ENCODE results near the gene XRCC4.
"Not testable (repeated sequence)": the region's sequence is repeated elsewhere in the genome, so short reads cannot be mapped to it uniquely, and the experiment has no call there.

XRCC4 gene

DNA sequence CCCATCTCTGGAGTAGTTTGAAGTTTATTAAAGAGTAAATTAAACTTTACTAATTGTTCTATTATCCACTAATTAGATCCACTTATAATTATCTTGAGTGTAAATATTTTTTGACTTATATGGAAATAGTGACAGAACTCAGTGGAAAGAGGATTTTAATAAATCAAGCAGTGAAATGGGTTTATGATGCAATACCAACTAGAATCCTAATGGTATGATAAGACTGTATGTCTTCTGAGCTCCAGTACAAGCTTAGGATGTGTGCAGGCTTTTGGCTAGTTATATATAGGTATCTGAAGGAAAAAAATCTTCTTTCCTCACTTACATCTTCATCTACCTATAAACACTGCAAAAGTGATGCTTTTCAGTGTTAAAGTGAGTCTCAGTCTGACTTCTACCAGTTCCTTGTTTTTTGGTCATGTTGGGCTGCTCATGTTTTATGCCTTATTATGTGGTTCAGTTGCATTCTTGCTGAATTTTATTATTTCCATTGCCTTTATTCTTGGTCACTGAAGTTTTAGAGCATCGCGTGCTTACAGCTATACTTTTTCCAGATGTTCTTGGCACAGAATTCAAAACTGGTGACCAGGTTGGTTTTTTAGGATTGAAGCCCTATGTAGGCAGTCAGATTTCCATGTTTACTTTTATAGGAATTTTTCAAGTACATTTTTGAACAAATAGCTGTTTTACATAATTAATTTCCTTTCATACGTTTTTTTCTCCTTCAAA lies 30.5 kb downstream of the XRCC4 start:
- in situ Hi-C loops (cut with MboI; ENCODE audit: low sequenced_read_pairs) = no loop called here

GRCh38 chr5:83109380-83109779 lies 32.0 kb downstream of the XRCC4 start:
- in situ Hi-C loops (cut with MboI; ENCODE audit: low sequenced_read_pairs) = no loop called here

DNA sequence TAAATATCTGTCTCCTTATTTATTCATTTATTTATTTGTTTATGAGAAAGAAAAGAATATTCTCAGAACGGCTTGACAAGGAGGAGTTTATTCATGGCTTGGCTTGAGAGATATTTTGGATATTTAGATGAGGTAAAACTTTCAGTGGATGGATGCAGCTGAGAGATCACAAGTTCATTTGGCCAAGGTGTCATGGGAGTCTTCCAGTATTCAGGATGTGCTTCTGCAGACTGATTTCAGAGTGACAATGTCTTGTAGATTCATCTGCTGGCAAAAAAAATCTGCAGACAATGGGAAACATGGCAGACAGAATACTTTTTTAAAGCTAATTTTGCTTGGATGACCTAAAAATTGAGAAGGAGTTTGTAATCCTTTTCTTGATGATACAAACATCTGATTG lies 38.5 kb downstream of the XRCC4 start:
- in situ Hi-C loops (cut with MboI; ENCODE audit: low sequenced_read_pairs) = no loop called here

GRCh38 chr5:83118471-83118870 lies 41.1 kb downstream of the XRCC4 start:
- in situ Hi-C loops (cut with MboI; ENCODE audit: low sequenced_read_pairs) = no loop called here

DNA sequence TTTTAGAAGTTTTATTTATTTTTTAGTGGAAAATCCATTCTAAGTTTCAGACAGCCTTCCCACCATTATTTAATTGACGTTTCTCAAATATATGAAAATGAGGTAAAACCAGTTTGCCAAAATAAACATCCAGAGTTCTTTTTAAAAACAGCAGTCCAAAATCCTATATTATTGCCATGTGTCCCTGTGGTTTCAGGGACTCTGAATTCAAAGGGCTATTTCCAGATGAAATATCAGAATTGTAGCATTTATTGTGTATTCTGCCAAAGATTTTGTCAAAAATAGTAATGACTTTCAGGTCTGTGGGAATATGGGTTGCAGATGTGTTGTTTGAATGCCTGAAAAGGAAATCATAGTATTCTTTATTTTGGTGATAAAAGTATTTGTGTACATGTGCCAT lies 41.6 kb downstream of the XRCC4 start:
- in situ Hi-C loops (cut with MboI; ENCODE audit: low sequenced_read_pairs) = no loop called here

DNA sequence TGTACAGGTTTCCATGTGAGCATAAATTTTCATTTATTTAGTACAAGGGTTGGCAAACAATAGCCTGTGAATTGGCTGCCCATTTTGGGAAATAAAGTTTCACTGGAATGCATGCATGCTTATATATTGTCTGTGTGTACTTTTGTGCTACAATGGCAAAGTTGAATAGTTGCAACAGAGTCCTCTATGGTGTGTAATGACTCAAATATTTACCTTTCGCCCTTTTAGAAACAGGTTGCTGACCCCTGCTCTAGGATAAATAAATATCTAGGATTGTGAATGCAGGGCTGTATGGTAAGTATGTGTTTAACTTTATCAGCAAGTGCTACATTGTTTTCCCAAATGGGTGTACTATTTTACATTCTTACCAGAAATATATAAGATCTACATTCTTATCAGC lies 47.2 kb downstream of the XRCC4 start:
- in situ Hi-C loops (cut with MboI; ENCODE audit: low sequenced_read_pairs) = no loop called here

- in situ Hi-C loops (cut with MboI; ENCODE audit: low sequenced_read_pairs) = no loop called here
Measured at GRCh38 chr5:83125560-83125959, 48.2 kb downstream of the XRCC4 start.

GRCh38 chr5:83126501-83126900 lies 49.2 kb downstream of the XRCC4 start:
- in situ Hi-C loops (cut with MboI; ENCODE audit: low sequenced_read_pairs) = no loop called here

- in situ Hi-C loops (cut with MboI; ENCODE audit: low sequenced_read_pairs) = no loop called here
Measured at GRCh38 chr5:83133797-83134196, 56.5 kb downstream of the XRCC4 start.

GRCh38 chr5:83142526-83142925 lies 65.2 kb downstream of the XRCC4 start:
- in situ Hi-C loops (cut with MboI; ENCODE audit: low sequenced_read_pairs) = no loop called here

- in situ Hi-C loops (cut with MboI; ENCODE audit: low sequenced_read_pairs) = no loop called here
Measured at GRCh38 chr5:83145241-83145640, 67.9 kb downstream of the XRCC4 start.

DNA sequence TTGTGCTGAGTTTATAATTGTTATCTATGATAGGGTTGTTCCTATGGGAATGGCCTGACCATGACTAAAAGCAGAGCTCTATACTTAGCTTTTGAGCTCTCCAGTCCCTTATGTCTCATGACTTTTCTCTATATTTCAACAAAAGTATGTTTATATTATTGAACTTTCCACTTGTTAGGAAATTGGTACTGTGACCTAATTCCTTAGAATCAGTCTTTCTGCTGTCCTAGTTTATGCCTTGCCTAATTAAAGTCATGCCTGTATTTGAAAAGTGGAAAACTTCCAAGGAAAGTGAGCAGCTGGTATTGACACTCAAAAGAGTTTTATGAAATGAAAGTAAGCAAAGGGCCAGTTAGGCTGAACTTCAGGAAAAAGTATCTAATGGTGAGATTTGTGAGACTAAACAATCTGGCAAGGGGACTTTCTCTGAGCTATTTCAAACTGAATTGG lies 68.6 kb downstream of the XRCC4 start:
- in situ Hi-C loops (cut with MboI; ENCODE audit: low sequenced_read_pairs) = no loop called here

- in situ Hi-C loops (cut with MboI; ENCODE audit: low sequenced_read_pairs) = no loop called here
Measured at GRCh38 chr5:83146441-83146840, 69.1 kb downstream of the XRCC4 start.

- in situ Hi-C loops (cut with MboI; ENCODE audit: low sequenced_read_pairs) = no loop called here
Measured at GRCh38 chr5:83147593-83147992, 70.2 kb downstream of the XRCC4 start.

DNA sequence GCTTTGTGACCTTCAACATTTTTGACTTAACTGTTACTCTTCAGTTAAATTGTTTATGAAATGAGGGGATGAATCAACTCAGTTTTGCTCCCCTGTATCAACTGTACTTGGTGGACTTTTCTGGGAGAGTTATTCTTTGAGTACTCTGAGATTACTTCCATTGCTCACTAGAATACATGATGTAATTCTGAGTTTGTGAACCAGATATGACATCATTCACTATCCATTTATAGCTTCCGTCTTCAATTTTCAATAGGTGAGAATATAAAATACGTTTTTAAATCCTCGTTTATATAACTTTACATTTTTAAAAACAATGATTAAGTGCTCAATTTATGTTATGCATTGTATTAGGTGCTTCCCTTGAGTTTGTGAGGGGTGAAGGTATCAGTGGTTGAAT lies 71.0 kb downstream of the XRCC4 start:
- in situ Hi-C loops (cut with MboI; ENCODE audit: low sequenced_read_pairs) = no loop called here

DNA sequence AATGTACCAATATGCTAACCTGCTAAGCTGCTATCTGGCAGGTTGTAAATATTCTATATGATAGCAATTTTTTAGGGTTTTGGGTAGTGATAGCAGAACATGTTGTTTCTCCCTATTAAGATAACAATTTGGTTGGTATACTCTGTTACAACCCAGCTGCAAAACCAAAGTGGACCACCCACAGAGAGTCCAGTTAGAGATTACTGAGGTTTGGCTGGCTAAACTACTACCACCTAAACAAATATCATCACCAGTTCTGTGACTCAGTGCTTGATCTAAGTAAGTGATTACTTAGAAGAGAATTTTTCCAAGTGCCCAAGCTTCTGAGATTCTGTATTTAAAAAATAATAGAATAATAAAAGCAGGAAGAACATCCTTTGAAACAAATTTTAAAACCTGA lies 72.3 kb downstream of the XRCC4 start:
- in situ Hi-C loops (cut with MboI; ENCODE audit: low sequenced_read_pairs) = no loop called here

DNA sequence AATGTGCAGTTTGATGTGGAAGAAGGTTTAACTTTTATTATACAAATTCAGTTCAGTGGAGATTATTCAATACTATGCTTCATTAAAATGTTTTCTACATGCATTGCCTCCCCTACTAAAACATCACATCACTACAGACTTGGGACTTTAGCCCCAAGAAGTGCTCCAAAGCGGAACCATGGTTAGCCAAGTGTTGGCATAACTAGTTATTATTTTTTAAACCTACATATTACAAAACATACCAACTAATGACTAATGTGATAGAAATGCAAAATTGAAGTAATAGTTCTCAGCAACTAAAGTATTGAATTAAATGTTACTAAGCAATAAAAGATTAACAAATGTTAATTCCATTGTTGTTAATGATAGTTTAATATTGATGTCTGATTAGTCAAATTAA lies 74.5 kb downstream of the XRCC4 start:
- in situ Hi-C loops (cut with MboI; ENCODE audit: low sequenced_read_pairs) = no loop called here

DNA sequence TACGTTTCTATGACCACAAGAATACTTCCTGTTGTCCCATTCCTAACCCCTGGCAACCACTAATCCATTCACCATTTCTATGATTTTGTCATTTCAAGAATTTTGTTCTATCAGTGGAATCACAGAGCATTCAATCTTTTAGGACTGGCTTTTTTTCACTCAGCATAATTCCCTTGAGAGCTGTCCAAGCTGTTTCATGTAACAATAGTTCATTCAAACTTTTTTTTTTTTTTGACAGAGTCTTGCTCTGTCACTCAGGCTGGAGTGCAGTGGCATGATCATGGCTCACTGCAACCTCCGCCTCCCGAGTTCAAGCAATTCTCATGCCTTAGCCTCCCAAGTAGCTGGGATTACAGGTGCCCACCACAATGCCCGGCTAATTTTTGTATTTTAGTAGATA lies 75.6 kb downstream of the XRCC4 start:
- in situ Hi-C loops (cut with MboI; ENCODE audit: low sequenced_read_pairs) = not testable (repeated sequence)

DNA sequence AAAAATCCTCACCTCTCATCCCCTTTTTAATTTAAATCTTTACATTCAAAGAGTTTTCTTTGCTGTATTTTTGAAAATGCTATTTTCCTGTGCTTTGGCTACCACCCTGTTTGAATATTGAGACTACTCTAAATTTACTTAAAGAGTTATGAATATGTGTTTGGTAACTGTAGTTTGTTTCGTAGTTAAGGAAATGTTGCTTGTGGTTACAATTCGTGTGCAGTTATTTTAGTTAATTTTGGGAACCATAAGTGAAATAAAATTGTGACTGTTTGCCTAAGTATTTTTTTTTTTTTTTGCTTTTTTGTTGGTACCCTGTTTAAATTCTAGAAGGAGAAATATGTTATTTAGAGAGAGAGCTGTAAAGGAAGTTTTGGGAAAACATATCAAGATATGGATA lies 78.7 kb downstream of the XRCC4 start:
- in situ Hi-C loops (cut with MboI; ENCODE audit: low sequenced_read_pairs) = no loop called here

DNA sequence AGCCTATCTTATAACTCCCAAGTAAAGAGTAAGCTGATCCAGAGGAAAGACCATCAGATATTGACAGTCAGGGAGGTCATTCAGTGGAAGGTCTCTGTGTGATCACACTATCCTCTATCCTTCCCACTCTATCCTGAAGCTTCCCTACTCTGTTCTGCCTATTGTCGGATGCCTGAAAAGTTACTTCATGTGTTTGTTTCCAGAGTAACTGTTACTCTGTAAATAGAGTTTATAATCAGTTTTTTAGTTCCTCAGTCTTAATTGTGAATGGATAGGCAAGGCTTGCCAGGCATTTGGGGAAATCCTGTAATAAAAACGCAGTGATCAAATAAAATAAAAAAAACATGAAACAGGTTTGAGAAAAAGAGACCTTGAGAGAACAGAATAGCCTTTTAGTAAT lies 79.8 kb downstream of the XRCC4 start:
- in situ Hi-C loops (cut with MboI; ENCODE audit: low sequenced_read_pairs) = no loop called here

GRCh38 chr5:83162601-83163000 lies 85.3 kb downstream of the XRCC4 start:
- in situ Hi-C loops (cut with MboI; ENCODE audit: low sequenced_read_pairs) = no loop called here

- in situ Hi-C loops (cut with MboI; ENCODE audit: low sequenced_read_pairs) = no loop called here
Measured at GRCh38 chr5:83167538-83167937, 90.2 kb downstream of the XRCC4 start.
